C4-2B (cell line): ENCODE data around the gene AGPAT4.

ENCODE experiments used
- CTCF ChIP-seq: fragments of 450-650 bp; conservative IDR thresholded peaks from 2 replicates; pipeline ENCODE4 v1.5.1; 2017; ENCODE audit warnings: mild to moderate bottlenecking
- ZFX ChIP-seq: fragments of 450-650 bp; IDR thresholded peaks from 2 replicates; pipeline ENCODE4 v1.6.1; 2017

- TF ChIP-seq CTCF (no peak), ZFX (no peak)
Observed at GRCh38 chr6:161212902-161213301, 61.0 kb downstream of the AGPAT4 start.
